GM19324 (cell line): ENCODE data around the gene EGFR.

Source experiments
- ATAC-seq: cut with Tn5 transposase; IDR thresholded peaks from one replicate; pipeline ENCODE4 v1.9.1; 2021; ENCODE audit warnings: mild to moderate bottlenecking, moderate library complexity; ENCODE audit not compliant: unreplicated experiment, low FRiP score

The EGFR gene

GRCh38 chr7:55118426-55118825, 99.6 kb downstream of the EGFR start:
- ATAC-seq: no peak

GRCh38 chr7:55119571-55119970, 100.8 kb downstream of the EGFR start:
- no peak for ATAC-seq

- ATAC-seq: no peak
These were observed 101.3 kb downstream of the EGFR start for GRCh38 chr7:55120074-55120473.

GRCh38 chr7:55120501-55121198, 101.8 kb downstream of the EGFR start:
- ATAC-seq: no peak

GRCh38 chr7:55121249-55121648, 102.4 kb downstream of the EGFR start:
- no peak for ATAC-seq

- ATAC-seq: no peak
These were observed 103.4 kb downstream of the EGFR start for GRCh38 chr7:55122263-55122662.

- no peak for ATAC-seq
These were observed 106.4 kb downstream of the EGFR start for GRCh38 chr7:55124989-55125875.

- no peak for ATAC-seq
These were observed 108.3 kb downstream of the EGFR start for GRCh38 chr7:55127135-55127551.

- ATAC-seq: no peak
These were observed 108.8 kb downstream of the EGFR start for GRCh38 chr7:55127622-55128081.

- no peak for ATAC-seq
These were observed 110.0 kb downstream of the EGFR start for GRCh38 chr7:55128693-55129394.

GRCh38 chr7:55129541-55130394, 111.0 kb downstream of the EGFR start:
- no peak for ATAC-seq

GRCh38 chr7:55130395-55131141, 111.8 kb downstream of the EGFR start:
- no peak for ATAC-seq

- ATAC-seq: no peak
These were observed 112.5 kb downstream of the EGFR start for GRCh38 chr7:55131142-55131929.

GRCh38 chr7:55132550-55132889, 113.7 kb downstream of the EGFR start:
- no peak for ATAC-seq

GRCh38 chr7:55132890-55133551, 114.2 kb downstream of the EGFR start:
- ATAC-seq: no peak

GRCh38 chr7:55133630-55134358, 115.0 kb downstream of the EGFR start:
- no peak for ATAC-seq

GRCh38 chr7:55134359-55134725, 115.5 kb downstream of the EGFR start:
- no peak for ATAC-seq

GRCh38 chr7:55134786-55135185, 116.0 kb downstream of the EGFR start:
- ATAC-seq: no peak
